ENCODE results near the gene MEF2D.

MEF2D gene

GRCh38 chr1:156439036-156439776 lies 61.4 kb downstream of the MEF2D start:
- no peak overlapping the region for H3K4me3 ChIP-seq (ENCODE audit: low read length)
- TF ChIP-seq CTCF (IDR thresholded peaks at IDR 0.05; ENCODE audit: insufficient read depth, low read depth, low read length, missing control alignments) = no peak
- no peak for DNase-seq (ENCODE audit: low read depth)

- TF ChIP-seq CTCF (IDR thresholded peaks at IDR 0.05; ENCODE audit: insufficient read depth, low read depth, low read length, missing control alignments) = no peak
- DNase-seq (ENCODE audit: low read depth) = no peak
- H3K4me3 ChIP-seq (ENCODE audit: low read length) = no peak overlapping the region
Measured at GRCh38 chr1:156438278-156438987, 62.1 kb downstream of the MEF2D start.

DNA sequence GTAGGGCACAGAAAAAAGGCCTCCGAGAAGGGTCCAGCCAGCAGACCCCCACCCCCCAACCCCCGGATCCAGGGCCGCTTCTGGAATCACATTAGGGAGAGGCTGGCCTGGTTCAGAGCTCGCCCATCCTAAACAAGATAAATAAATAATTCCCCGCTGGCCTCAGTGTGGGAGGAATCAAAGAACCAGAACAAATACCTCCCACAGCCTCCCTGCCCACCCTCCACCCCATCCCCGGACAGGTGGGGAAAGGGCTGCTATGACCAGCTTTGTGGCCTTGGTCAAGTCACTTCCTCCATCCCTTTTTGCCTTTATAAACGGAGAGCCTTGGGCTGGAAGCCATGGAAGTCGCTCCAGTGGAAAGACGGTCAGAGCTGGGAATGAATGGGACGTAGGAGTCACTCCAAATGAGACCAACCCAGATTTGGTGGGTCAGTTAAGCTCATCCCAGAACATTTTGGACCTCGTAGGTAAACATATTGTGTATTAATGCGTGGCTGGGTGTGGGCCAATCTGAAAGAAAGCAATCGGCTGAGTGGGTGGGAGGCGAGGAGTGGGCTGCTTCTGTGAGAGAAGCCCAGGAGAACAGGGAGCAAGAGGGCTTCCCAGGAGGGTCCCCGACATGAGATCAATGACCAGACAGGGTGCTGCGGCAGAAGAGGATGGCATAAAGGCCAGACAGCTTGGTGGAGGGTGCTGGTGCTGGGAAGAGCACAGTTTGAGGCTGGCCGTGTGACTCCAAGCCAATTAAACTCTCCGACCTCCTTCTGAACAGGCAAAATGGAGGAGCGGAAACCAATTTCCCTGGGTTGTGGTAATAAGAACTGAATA lies 63.3 kb downstream of the MEF2D start:
- DNase-seq (ENCODE audit: low read depth) = no peak
- H3K4me3 ChIP-seq (ENCODE audit: low read length) = no peak overlapping the region
- TF ChIP-seq CTCF (IDR thresholded peaks at IDR 0.05; ENCODE audit: insufficient read depth, low read depth, low read length, missing control alignments) = no peak

- no peak for DNase-seq (ENCODE audit: low read depth)
Measured at GRCh38 chr1:156436141-156437036, 64.2 kb downstream of the MEF2D start.

GRCh38 chr1:156435545-156436140 lies 64.9 kb downstream of the MEF2D start:
- no peak for DNase-seq (ENCODE audit: low read depth)
- TF ChIP-seq CTCF (IDR thresholded peaks at IDR 0.05; ENCODE audit: insufficient read depth, low read depth, low read length, missing control alignments) = no peak
- H3K4me3 ChIP-seq (ENCODE audit: low read length) = no peak overlapping the region

More at GRCh38 chr1:156436141-156437036, 64.2 kb downstream of the MEF2D start:
- no peak for TF ChIP-seq CTCF (IDR thresholded peaks at IDR 0.05; ENCODE audit: insufficient read depth, low read depth, low read length, missing control alignments)
- H3K4me3 ChIP-seq (ENCODE audit: low read length) = no peak overlapping the region

Measured in epithelial cell of esophagus (primary cell).